GM20000 (cell line): ENCODE data around the gene CDC45.

Source experiments
- DNase-seq: peaks from one replicate; pipeline ENCODE4 v3.0.0; 2012; ENCODE audit warnings: low spot score
- TF ChIP-seq, protein P1 (sequence below): IDR thresholded peaks from 2 replicates; pipeline ENCODE4 v1.5.1; 2012; ENCODE audit warnings: mild to moderate bottlenecking, control low read depth; ENCODE audit errors: extremely low read depth, missing control alignments

Gene CDC45

DNA sequence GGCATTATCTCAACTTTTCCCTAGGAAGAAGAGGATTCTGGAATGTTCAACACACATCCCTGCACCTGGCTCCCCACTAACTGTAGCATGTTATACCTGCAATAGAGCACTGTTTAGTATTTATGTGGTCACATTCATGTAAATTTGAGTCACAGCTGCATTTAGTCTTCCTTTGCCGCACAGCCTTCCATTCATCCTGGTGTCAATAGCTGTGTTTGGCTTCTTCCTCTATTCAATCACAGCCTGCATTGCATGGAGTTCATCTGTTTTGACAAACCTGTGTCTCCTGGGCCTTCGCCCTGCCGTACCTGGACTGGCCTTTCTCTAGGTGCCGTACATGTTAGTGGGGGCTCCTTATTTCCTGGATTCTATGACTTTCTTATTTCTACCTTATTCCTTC, 28.1 kb upstream of the CDC45 start:
- DNase-seq = no peak
- TF ChIP-seq, protein P1, sequence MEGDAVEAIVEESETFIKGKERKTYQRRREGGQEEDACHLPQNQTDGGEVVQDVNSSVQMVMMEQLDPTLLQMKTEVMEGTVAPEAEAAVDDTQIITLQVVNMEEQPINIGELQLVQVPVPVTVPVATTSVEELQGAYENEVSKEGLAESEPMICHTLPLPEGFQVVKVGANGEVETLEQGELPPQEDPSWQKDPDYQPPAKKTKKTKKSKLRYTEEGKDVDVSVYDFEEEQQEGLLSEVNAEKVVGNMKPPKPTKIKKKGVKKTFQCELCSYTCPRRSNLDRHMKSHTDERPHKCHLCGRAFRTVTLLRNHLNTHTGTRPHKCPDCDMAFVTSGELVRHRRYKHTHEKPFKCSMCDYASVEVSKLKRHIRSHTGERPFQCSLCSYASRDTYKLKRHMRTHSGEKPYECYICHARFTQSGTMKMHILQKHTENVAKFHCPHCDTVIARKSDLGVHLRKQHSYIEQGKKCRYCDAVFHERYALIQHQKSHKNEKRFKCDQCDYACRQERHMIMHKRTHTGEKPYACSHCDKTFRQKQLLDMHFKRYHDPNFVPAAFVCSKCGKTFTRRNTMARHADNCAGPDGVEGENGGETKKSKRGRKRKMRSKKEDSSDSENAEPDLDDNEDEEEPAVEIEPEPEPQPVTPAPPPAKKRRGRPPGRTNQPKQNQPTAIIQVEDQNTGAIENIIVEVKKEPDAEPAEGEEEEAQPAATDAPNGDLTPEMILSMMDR = no peak

DNA sequence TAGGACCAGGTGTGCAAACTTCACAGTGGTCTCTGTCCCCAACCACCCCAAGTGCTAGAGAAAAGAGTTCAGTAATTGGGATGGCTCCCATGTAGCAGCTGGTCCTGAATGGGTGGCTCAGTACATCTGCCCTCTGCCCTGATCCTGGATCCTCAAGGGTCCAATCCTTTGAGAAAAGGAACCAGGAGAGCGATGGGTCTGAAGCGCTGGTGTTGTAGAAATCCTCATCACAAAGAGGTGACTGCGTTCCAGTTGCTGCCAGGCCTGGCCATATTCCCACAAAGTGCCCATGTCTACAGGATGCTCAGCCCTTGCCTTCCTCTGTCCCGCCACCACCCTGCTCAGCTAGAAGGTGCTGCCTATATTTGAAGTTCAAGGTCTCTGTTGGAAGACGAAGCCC, 26.0 kb upstream of the CDC45 start:
- TF ChIP-seq, protein P1 = no peak
- DNase-seq = no peak

DNA sequence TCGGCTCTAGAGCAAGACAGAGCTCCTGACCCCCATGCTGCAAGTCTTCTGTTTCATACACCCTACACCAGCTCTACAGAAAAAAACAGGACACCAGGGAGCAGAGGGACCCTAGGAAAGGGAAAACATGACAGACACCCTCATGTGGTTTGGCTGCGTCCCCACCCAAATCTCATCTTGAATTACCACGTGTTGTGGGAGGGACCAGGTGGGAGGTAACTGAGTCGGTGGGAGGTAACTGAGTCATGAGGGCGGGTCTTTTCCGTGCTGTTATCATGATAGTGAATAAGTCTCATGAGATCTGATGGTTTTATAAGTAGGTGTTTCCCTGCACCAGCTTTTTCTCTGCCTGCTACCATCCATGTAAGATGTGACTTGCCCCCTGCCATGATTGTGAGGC, 25.6 kb upstream of the CDC45 start:
- no peak for DNase-seq
- TF ChIP-seq, protein P1 = no peak

DNA sequence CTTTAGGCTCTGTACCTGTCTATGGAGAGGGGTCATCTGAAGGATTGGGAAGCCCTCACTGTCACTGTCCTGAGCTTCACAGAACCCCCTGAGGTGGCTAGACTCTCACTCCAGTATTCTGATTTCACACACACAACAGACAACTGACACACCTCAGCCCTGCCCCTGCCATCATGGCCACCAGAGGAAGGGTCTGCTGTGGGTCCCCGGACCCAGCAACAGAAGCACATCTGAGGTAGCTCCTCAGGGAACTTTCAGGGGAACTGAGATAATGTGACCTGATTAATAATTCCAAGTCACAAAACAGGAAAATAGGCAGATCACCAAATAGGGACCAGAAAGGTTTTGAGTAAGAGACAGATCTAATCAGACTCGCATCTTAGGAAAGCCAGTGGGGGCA, 24.7 kb upstream of the CDC45 start:
- TF ChIP-seq, protein P1 = no peak
- no peak for DNase-seq

DNA sequence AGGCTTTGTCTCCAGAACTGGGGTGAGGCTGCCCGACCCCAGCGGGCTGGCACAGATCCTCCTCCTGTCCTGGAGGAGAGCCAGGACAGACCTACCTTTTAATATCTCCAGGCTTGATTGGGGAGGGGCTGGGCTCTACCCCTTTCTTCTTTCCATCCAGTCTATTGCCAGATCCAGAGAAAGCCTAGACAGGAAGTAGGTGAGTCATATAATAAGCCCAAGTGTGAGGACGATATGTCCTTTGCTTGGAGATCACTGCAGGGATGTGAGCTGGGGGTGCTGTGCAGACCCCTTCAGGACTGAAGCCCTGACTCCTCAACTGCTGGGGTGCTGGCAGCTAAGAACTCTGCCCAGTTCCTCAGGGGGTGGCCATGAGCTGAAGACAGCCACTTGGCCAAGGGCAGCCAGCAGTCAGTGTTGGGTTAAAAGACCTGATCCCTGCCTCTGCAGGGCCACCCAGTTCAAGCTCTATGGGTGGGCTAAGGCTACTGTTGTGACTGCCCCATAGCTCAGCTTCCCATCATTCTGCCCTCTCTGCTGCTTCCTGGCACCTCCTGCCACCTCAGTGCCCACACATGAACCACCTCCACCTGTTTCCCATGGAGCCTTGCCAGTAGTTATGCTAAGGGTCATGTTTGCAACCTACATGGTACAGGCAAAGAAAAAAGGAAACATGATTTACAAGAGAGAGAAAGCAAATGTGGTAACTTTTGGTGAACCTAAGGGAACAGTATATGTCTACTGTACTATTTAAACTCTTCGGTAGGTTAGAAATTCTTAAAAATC, 23.9 kb upstream of the CDC45 start:
- TF ChIP-seq, protein P1 = no peak
- no peak for DNase-seq

DNA sequence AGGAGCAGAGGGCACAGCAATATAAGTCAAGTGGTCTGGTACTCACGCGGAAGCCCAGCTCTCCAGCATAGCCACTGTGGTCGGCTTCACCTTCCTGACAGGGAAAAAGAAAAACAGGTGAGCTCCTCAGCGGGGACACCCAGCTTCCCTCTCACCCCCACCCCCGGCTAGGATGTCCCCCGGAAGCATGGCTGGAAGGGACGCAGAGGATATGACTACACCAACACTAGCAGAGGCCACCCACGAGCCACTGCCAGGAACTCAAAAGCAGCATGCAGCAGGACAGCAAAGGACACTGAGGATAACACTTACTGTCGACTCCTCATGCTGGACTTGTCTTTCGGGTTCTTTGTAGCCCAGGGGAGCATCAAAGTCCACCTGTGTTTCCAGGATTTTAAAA, 23.2 kb upstream of the CDC45 start:
- DNase-seq = no peak
- TF ChIP-seq, protein P1 = no peak

DNA sequence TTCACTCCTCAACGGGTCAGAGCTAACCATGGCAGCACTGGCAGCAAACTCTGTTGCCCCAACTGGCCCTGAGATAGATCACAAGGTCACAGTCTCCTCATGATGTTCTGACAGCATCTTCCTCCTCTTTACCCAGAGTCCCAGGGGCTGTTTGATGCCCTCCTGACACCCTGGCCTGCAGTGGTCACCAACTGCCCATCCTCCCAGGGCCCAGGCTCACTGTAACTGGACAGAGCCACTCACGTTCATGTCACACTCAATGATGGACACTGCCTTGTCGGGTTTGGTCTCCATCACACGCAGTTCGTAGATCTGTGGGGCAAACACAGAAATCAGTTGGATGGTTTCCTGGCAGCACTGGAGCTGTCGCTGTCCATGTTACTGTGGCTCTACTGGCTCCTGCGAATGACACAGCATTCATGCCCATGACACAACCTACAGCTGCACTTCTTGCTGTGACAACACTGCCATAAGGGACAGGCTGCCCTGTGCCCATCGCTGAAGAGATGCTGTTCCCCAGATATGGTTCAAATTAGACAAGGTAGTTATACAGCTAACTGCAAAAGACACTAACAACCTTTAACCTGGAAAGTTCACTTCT, 21.8 kb upstream of the CDC45 start:
- DNase-seq = no peak
- TF ChIP-seq, protein P1 = no peak
